Caki2 (cell line): Measurements from ENCODE around the gene CRYM. TPM values are rescaled to one million over a fixed set of nuclear protein-coding genes. Genes with fewer than 3 reads are reported as not detected.
"Not testable (repeated sequence)": the region's sequence is repeated elsewhere in the genome, so short reads cannot be mapped to it uniquely, and the experiment has no call there.

Experiments used
- DNase-seq: peaks from one replicate; pipeline ENCODE4 v3.0.0-alpha.2; 2015; ENCODE audit warnings: low read depth
- in situ Hi-C: cut with HindIII; loops from 2 replicates; pipeline ENCODE4 v1.10.0; 2016; ENCODE audit warnings: low sequenced_read_pairs, low pct_unique_long_range_greater_than_20kb, mixed read lengths
- total RNA-seq: library from RNA; depleted of rRNA; stranded (reverse); fragments of >200 nt; shearing (Covaris generic); gene quantifications from 2 replicates; pipeline ENCODE4 v1.2.3, GENCODE V29; 2014; ENCODE audit warnings: low replicate concordance

CRYM gene
- total RNA-seq, 1 experiment from 2014 or later, result 20.5 TPM

DNA sequence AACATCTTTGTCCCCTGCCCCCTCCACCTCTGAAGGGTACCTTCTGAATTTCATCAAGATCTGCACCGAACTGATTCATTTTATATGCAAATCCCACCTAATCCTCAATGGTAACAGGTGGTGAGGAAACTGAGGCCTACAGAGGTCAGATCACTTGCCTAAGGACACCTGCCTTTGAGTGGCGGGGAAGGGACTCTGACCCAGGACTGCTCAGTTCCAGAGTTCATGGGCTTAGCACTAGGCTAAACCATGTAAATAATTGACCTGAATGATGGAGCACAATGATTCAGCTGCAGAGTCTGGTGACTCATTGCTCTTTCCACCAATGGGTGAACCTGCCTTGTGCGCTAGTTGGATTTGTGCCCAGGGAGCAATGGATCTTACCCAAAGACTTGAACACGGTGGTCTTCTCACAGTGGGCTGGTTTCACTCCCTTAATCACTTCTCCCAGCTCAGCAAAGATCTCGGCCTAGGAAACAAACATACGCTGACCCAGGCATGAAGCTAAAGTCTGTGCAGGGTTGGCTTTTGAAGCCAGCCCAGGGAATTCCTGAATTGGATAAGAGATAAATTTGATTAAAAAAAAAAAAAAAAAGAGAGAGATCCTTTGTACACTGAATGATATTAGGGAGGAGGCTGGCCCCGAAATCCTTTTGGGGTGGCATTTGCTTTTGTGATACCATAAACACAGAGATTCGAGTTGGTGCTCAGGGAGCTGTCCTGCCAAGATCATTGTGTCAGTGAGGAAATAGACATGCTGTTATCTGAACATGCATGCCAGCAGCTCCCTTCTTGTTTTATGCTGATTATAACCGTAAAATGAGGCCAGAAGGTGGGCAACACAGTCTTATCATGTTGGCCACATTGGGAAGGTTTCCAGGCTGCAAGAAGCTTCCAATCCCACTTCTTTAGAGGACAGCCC, 17.0 kb downstream of the CRYM start:
- in situ Hi-C loops, result no loop called here
- peak; percentile 94 for DNase-seq

- in situ Hi-C loops, result loop anchor here (10.0 kb wide), 1 partner anchor 48 kb away; no protein-coding TSS in a partner anchor
Measured at GRCh38 chr16:21257284-21257683, 20.8 kb downstream of the CRYM start.

GRCh38 chr16:21256636-21257035, 21.5 kb downstream of the CRYM start:
- DNase-seq, result no peak
- in situ Hi-C loops, result loop anchor here (10.0 kb wide), 1 partner anchor 48 kb away; no protein-coding TSS in a partner anchor

More at GRCh38 chr16:21257284-21257683, 20.8 kb downstream of the CRYM start:
- DNase-seq, result no peak

DNA sequence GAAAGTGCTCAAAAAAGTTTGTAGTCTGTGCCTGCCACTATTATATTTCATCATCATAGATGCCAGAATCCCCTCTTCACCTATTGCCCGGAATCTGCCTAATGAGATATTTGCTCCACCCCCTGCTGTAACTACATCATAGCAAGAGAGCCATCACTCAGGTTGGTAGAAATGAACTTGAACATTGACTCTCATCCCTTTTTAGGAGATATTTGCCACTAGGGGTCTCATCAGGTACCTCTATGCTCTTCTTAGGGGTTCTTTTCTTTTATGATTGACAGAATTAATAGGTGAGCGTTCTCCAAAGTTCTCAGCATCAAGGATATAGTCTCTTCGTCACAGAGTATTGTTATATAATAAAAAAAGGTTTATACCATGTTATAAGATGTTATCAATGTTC, 24.6 kb downstream of the CRYM start:
- in situ Hi-C loops, result loop anchor here (10.0 kb wide), 1 partner anchor 51 kb away; no protein-coding TSS in a partner anchor
- no peak for DNase-seq

- in situ Hi-C loops, result loop anchor here (10.0 kb wide), 1 partner anchor 55 kb away; no protein-coding TSS in a partner anchor
- DNase-seq, result no peak
Measured at GRCh38 chr16:21250072-21250923, 27.8 kb downstream of the CRYM start.

DNA sequence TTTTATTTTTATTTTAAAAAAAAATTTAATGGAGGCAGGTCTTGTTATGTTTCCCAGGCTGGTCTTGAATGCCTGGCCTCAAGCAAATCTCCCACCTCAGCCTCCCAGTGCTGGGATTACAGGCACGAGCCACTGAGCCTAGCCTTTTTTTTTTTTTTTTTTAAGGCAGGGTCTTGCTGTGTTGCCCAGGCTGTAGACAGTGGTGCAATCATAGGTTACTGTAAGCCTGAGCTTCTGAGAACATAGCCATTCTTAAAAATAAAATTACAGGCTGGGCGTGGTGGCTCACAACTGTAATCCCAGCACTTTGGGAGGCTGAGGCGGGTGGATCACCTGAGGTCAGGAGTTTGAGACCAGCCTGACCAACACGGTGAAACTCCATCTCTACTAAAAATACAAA, 29.9 kb downstream of the CRYM start:
- in situ Hi-C loops, DNase-seq: not testable (repeated sequence)

DNA sequence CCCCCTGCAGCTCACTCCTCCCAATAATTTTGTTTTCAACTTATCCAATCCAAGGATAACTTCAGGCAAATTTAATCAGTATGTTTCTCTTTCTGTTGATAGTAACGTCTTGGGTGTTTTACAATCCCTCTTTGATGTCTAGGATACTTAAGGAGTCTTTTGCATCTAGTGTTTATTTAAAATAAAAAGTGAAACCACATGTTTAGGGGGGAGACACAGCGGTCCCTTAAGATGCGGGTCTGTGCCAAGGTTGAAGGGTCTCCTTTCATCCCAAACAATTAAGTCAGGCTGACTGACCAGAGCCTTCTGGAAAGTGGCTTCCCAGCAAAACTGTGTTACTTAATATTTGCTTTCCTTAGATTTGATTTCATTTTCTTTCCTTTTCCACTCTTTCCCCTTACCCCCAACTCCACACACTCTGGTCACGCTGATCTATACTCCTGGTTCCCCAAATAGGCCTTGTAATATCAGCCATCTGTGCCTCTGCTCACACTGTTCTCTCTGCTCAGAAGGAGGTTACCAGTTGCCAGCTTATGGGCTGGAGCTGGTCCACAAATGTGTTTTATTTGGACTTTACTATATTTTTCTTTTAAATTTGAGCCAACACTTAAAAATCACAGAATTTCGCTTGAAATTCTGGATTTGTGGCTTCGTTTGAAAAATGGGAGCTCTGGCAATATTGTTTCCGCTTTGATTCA, 33.4 kb downstream of the CRYM start:
- no peak for DNase-seq
- in situ Hi-C loops, result no loop called here

DNA sequence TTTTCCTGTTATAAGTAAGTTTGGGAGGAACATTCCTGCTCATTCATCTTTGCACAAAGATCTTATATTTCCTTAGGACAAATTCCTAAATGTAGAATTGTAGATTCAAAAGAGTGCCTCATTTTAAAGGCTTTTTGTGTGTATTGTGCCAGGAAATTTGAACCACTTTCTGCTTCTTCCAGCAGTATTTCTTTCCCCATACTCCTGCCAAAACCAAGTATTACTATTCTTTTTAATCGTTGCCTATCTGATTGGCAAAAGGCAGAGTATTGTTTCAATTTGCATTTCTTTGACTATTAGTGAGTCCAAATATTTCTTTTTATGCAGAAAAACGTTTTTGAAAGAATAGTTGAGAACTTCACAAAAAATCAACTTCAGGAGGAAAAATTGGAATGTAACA, 35.3 kb downstream of the CRYM start:
- in situ Hi-C loops, result no loop called here
- no peak for DNase-seq

- in situ Hi-C loops, result no loop called here
- DNase-seq, result no peak
Measured at GRCh38 chr16:21239646-21240045, 38.4 kb downstream of the CRYM start.

GRCh38 chr16:21236831-21237230, 41.3 kb downstream of the CRYM start:
- no peak for DNase-seq
- in situ Hi-C loops, result no loop called here

- DNase-seq, result no peak
- in situ Hi-C loops, result no loop called here
Measured at GRCh38 chr16:21235199-21235585, 42.9 kb downstream of the CRYM start.

DNA sequence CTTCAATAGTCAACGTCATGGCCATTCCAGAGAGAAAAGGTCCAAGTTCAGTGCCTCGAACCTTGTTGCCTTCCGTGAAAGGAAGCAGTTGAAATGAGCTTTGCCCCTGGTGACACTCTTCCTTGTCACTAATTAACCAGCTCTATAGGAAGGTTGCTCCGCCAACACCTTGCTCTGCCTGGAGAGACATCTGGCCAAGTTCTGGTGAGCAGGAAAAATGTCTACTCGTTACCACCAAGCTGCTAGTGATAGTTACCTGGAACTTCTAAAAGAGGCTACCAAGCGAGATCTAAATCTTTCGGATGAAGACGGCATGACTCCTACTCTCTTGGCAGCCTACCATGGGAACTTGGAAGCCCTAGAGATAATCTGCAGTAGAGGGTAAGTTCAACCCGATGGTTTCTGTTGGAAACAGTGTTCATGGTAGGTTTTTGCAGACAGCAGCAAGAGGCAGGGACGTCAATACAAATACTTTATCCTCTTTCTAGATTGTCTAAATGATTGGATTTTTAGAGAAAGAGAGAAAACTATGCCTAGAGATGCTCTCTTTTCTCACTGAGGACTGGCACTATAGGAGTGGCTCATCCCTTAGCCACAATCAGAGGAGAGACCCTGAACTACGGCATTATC, 44.5 kb downstream of the CRYM start, which contains the start of gene ANKS4B:
ANKS4B (plus strand) TSS at position 179 of the 630 bp plus-strand sequence; CDS start at position 218, 39 bp downstream.
- in situ Hi-C loops, result no loop called here
- no peak for DNase-seq

DNA sequence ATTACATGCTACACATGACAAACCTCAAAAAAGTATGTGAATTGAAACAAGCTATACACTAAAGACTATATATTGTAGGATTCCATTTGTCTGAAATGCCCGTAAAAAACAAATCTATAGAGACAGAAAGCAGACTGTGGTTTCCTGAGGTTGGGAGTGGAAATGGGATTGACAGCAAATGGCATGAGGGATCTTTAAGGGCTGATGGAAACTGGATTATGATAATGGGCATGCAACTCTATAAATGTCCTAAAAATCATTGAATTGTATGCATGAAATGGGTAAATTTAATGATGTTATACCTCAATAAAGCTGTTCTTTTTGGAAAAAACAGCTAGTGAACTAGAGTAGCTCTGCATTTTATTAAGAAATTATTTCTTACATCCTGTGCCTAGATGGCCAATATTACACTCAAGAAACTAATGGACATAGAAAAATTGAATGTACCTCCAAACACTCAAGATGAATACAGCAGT, 45.0 kb downstream of the CRYM start:
- DNase-seq, result no peak
- in situ Hi-C loops, result no loop called here

GRCh38 chr16:21228361-21228872, 49.7 kb downstream of the CRYM start:
- DNase-seq, result no peak
- in situ Hi-C loops, result no loop called here

GRCh38 chr16:21227866-21228265, 50.2 kb downstream of the CRYM start:
- in situ Hi-C loops, result no loop called here
- DNase-seq, result no peak

DNA sequence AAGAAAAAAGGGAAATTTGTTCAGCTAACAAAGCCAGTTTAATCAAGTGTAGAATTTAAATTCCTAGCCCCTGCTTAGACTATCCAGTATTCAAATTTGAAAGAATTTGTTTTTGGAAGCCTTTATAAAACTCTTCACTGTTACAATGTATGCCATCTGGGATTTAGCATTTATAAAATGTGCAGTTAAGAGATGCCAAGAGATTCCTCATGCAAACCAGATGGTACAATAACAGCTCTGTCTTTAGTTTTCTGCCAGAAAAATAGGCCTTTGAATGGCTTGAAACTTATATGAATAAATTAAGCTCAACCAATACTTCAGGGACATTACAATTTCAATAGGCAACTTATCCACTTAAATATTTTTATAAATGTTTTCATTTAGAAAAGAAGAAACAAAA, 51.3 kb downstream of the CRYM start:
- no peak for DNase-seq
- in situ Hi-C loops, result no loop called here

DNA sequence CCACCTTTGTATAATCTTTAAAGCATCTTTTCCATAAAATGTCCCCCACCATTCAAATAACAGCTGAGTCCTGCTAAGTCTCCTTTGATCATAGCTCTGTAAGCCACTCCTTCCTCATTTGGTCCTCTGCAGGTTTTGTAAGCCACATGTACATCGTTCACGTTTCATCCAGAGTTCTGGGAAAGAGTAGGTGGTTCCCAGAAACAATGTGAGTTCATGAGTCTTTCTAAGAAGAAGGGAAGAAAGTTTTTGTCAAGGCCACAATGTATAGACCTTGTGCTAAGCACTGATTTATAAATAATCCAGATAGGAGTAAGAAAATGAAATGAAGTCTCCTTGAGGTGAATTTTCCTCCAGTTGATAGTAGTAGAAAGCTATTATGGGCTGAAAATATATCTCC, 53.3 kb downstream of the CRYM start:
- in situ Hi-C loops, result no loop called here
- no peak for DNase-seq
